Keratinocyte (primary cell): ENCODE data around the gene PRR13. TPM values are rescaled to one million over a fixed set of nuclear protein-coding genes. Genes with fewer than 3 reads are reported as not detected.

Experiments used
- DNase-seq: peaks from one replicate; pipeline ENCODE4 v3.0.0-alpha.2; 2011; ENCODE audit warnings: low read depth, missing footprints, low spot score
- FAIRE-seq: peaks from 2 replicates; lab custom pipeline; 2011; peaks lifted over from hg19 to GRCh38; lab: Jason Lieb, UNC
- H2AFZ ChIP-seq: 2 replicates; pipeline ENCODE4 v1.6.0; 2012; ENCODE audit warnings: low read length, control low read depth, inconsistent platforms; ENCODE audit not compliant: control insufficient read depth
- H3K27ac ChIP-seq: 2 replicates; pipeline ENCODE4 v1.5.1; 2011; ENCODE audit warnings: low read length; ENCODE audit not compliant: control insufficient read depth, insufficient read depth
- H3K27me3 ChIP-seq: 3 replicates; pipeline ENCODE4 v1.6.0; 2011; ENCODE audit warnings: low read length; ENCODE audit not compliant: control insufficient read depth, insufficient read depth; ENCODE audit errors: extremely low read depth
- H3K36me3 ChIP-seq, 2 experiments: 2 replicates in 1 of 2; 3 replicates in 1 of 2; pipeline ENCODE4 v1.5.1; 2011; ENCODE audit warnings: low read length in 2 of 2, mild to moderate bottlenecking in 1 of 2; ENCODE audit not compliant: control insufficient read depth in 2 of 2, insufficient read depth in 2 of 2; ENCODE audit errors: extremely low read depth in 1 of 2
- H3K4me1 ChIP-seq: 3 replicates; pipeline ENCODE4 v1.5.1; 2011; ENCODE audit warnings: low read length; ENCODE audit not compliant: control insufficient read depth, insufficient read depth; ENCODE audit errors: extremely low read depth
- H3K4me2 ChIP-seq: 3 replicates; pipeline ENCODE4 v1.6.0; 2011; ENCODE audit warnings: low read depth, low read length; ENCODE audit not compliant: control insufficient read depth, insufficient read depth; ENCODE audit errors: extremely low read depth
- H3K4me3 ChIP-seq, 3 experiments: fragments of 200-600 bp in 1 of 3; sonication (generic) in 1 of 3; 2 replicates in 2 of 3; 3 replicates in 1 of 3; pipeline ENCODE4 v1.5.1; 2011 to 2016; ENCODE audit warnings: low read length in 3 of 3, mild to moderate bottlenecking in 3 of 3, control low read depth in 2 of 3, inconsistent platforms in 1 of 3, low read depth in 1 of 3, mixed read lengths in 1 of 3, mixed run types in 1 of 3, moderate library complexity in 1 of 3; ENCODE audit not compliant: control insufficient read depth in 2 of 3, insufficient read depth in 2 of 3; ENCODE audit errors: extremely low read depth in 1 of 3
- H3K79me2 ChIP-seq: 2 replicates; pipeline ENCODE4 v1.6.0; 2012; ENCODE audit warnings: low read length; ENCODE audit not compliant: control insufficient read depth, insufficient read depth
- H3K9ac ChIP-seq: 3 replicates; pipeline ENCODE4 v1.6.0; 2011; ENCODE audit warnings: low read length; ENCODE audit not compliant: control insufficient read depth, insufficient read depth; ENCODE audit errors: extremely low read depth
- H3K9me1 ChIP-seq: 3 replicates; pipeline ENCODE4 v1.6.0; 2011; ENCODE audit warnings: low read length; ENCODE audit not compliant: control insufficient read depth, insufficient read depth; ENCODE audit errors: extremely low read depth
- H3K9me3 ChIP-seq: 2 replicates; pipeline ENCODE4 v1.5.1; 2012; ENCODE audit warnings: low read depth, low read length; ENCODE audit not compliant: control insufficient read depth
- H4K20me1 ChIP-seq: 3 replicates; pipeline ENCODE4 v1.6.0; 2011; ENCODE audit warnings: low read length; ENCODE audit not compliant: control insufficient read depth, insufficient read depth; ENCODE audit errors: extremely low read depth
- EZH2 ChIP-seq: IDR thresholded peaks from one replicate; pipeline ENCODE4 v1.6.1; 2012; ENCODE audit warnings: inconsistent platforms, mild to moderate bottlenecking, low read length, moderate library complexity
- dilution Hi-C: fragments of 300-500 bp; cut with MboI; formaldehyde crosslinking; loops from one replicate; pipeline ENCODE4 v1.7.0; 2020; ENCODE audit warnings: low sequenced_read_pairs; ENCODE audit not compliant: extremely low pct_ligation_motif_present
- polyA plus RNA-seq, 5 experiments: library from polyadenylated mRNA; depleted of rRNA in 3 of 5; stranded (reverse) in 3 of 5; stranded (forward) in 1 of 5; unstranded in 1 of 5; fragments of >200 nt; gene quantifications; 1 replicate in 1 of 5; 2 replicates in 3 of 5; 3 replicates in 1 of 5; pipeline versions ENCODE4 v1.2.1 to v1.2.3, GENCODE V29; 2011 to 2012; ENCODE audit warnings: missing spikeins in 2 of 5, low read depth in 1 of 5, low replicate concordance in 1 of 5
- TF ChIP-seq, protein P1 (sequence below), 3 experiments: IDR thresholded peaks in 1 of 3; conservative IDR thresholded peaks in 1 of 3; optimal IDR thresholded peaks in 1 of 3; 2 replicates in 2 of 3; 3 replicates in 1 of 3; pipeline versions ENCODE3 to v1.5.1; 2011; ENCODE audit warnings: low read length in 3 of 3, mild to moderate bottlenecking in 3 of 3, moderate library complexity in 2 of 3, control low read depth in 1 of 3, inconsistent platforms in 1 of 3; ENCODE audit not compliant: insufficient read depth in 2 of 3; ENCODE audit errors: extremely low read depth in 1 of 3

Gene PRR13
- polyA plus RNA-seq, 1 donor (not counting 4 experiments of a cell fraction or from before 2014, with no cell fraction given) = 104 TPM

GRCh38 chr12:53474077-53474476, 32.5 kb downstream of the PRR13 start:
- FAIRE-seq = no peak
- Histone ChIP-seq H4K20me1 (peaks cover 19% of the 10 kb centered on the region), H3K27ac (no peak overlapping the region), H3K4me2 (no peak overlapping the region), H2AFZ (no peak overlapping the region), H3K4me1 (no peaks in the 10 kb centered on the region), H3K27me3 (no peaks in the 10 kb centered on the region), H3K9me1 (no peaks in the 10 kb centered on the region), H3K4me3 (no peak overlapping the region), H3K9ac (no peak overlapping the region), H3K9me3 (no peaks in the 10 kb centered on the region), H3K36me3 (peaks cover 50 to 71% of the 10 kb centered on the region in 2 experiments), H3K79me2 (peaks cover 50% of the 10 kb centered on the region)
- DNase-seq = no peak
- no peak for TF ChIP-seq EZH2
- TF ChIP-seq, protein P1, sequence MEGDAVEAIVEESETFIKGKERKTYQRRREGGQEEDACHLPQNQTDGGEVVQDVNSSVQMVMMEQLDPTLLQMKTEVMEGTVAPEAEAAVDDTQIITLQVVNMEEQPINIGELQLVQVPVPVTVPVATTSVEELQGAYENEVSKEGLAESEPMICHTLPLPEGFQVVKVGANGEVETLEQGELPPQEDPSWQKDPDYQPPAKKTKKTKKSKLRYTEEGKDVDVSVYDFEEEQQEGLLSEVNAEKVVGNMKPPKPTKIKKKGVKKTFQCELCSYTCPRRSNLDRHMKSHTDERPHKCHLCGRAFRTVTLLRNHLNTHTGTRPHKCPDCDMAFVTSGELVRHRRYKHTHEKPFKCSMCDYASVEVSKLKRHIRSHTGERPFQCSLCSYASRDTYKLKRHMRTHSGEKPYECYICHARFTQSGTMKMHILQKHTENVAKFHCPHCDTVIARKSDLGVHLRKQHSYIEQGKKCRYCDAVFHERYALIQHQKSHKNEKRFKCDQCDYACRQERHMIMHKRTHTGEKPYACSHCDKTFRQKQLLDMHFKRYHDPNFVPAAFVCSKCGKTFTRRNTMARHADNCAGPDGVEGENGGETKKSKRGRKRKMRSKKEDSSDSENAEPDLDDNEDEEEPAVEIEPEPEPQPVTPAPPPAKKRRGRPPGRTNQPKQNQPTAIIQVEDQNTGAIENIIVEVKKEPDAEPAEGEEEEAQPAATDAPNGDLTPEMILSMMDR (optimal IDR thresholded peaks at IDR 0.05 in 1 of 3, IDR thresholded peaks at IDR 0.05 in 1 of 3, conservative IDR thresholded peaks at IDR 0.05 in 1 of 3; ENCODE audit: extremely low read depth in 1 of 3, insufficient read depth in 2 of 3, low read length in 3 of 3) = no peak
- dilution Hi-C loops = no loop called here

DNA sequence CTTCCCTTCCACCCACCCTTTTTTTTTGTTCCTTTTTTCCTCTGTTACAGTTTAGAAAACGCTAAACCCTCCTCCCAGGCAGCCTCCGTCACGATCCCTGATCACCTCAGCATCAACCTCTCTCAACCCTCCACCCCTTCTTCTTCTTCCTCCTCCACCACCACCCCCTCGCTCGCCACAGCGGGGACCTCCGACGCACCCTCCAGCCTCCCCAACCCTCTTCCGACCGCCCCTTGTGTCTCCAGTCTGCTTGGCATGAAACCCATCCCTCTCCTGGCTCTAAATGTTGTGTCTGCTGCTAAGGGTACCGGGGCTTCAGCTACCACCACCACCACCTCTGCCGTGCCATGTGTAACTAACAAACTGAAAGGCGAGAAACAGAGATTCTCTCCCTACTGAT, 33.3 kb downstream of the PRR13 start:
- Histone ChIP-seq H3K4me1 (no peaks in the 10 kb centered on the region), H3K36me3 (peaks cover 46 to 70% of the 10 kb centered on the region in 2 experiments), H4K20me1 (peaks cover 23% of the 10 kb centered on the region), H3K9me3 (no peaks in the 10 kb centered on the region), H3K4me3 (no peak overlapping the region), H3K27me3 (no peaks in the 10 kb centered on the region), H3K27ac (no peak overlapping the region), H3K9ac (no peak overlapping the region), H3K9me1 (no peaks in the 10 kb centered on the region), H3K79me2 (peaks cover 47% of the 10 kb centered on the region), H2AFZ (no peak overlapping the region), H3K4me2 (no peak overlapping the region)
- dilution Hi-C loops = no loop called here
- FAIRE-seq (no peak), DNase-seq (no peak)
- TF ChIP-seq, protein P1 (optimal IDR thresholded peaks at IDR 0.05 in 1 of 3, IDR thresholded peaks at IDR 0.05 in 1 of 3, conservative IDR thresholded peaks at IDR 0.05 in 1 of 3; ENCODE audit: extremely low read depth in 1 of 3, insufficient read depth in 2 of 3, low read length in 3 of 3) = no peak
- no peak for TF ChIP-seq EZH2
